Activated gamma-delta T cell (primary cell): ENCODE data around the gene CIB4.
"Not testable (repeated sequence)": the region's sequence is repeated elsewhere in the genome, so short reads cannot be mapped to it uniquely, and the experiment has no call there.

ENCODE experiments used
- DNase-seq: peaks from one replicate; lab custom pipeline; 2025; lab: John Stamatoyannopoulos, UW

The CIB4 gene

GRCh38 chr2:26568076-26568890 is 72.9 kb downstream of the CIB4 start:
- DNase-seq: no peak

GRCh38 chr2:26567534-26567933 is 73.6 kb downstream of the CIB4 start:
- DNase-seq: no peak

- DNase-seq: not testable (repeated sequence)
These were observed 74.4 kb downstream of the CIB4 start for GRCh38 chr2:26566731-26567130.

- DNase-seq: no peak
These were observed 75.1 kb downstream of the CIB4 start for GRCh38 chr2:26566081-26566375.

GRCh38 chr2:26564121-26564644 is 77.0 kb downstream of the CIB4 start:
- DNase-seq: no peak

GRCh38 chr2:26563686-26564085 is 77.5 kb downstream of the CIB4 start:
- no peak for DNase-seq

GRCh38 chr2:26562811-26563645 is 78.1 kb downstream of the CIB4 start:
- no peak for DNase-seq

GRCh38 chr2:26561918-26562810 is 79.0 kb downstream of the CIB4 start:
- DNase-seq: no peak

- DNase-seq: no peak
These were observed 79.8 kb downstream of the CIB4 start for GRCh38 chr2:26561376-26561775.

- DNase-seq: no peak
These were observed 80.3 kb downstream of the CIB4 start for GRCh38 chr2:26560892-26561291.

GRCh38 chr2:26559556-26559955 is 81.6 kb downstream of the CIB4 start:
- DNase-seq: no peak

- no peak for DNase-seq
These were observed 82.1 kb downstream of the CIB4 start for GRCh38 chr2:26559044-26559405.

GRCh38 chr2:26558271-26559043 is 82.7 kb downstream of the CIB4 start:
- DNase-seq: no peak

- no peak for DNase-seq
These were observed 83.8 kb downstream of the CIB4 start for GRCh38 chr2:26557244-26557925.

- no peak for DNase-seq
These were observed 84.6 kb downstream of the CIB4 start for GRCh38 chr2:26556309-26557243.

GRCh38 chr2:26555246-26556133 is 85.7 kb downstream of the CIB4 start:
- no peak for DNase-seq

GRCh38 chr2:26552641-26553374 is 88.4 kb downstream of the CIB4 start:
- DNase-seq: no peak
